B cell (primary cell): ENCODE measurements around the gene EXOC3L2. TPM values are rescaled to one million over a fixed set of nuclear protein-coding genes. Genes with fewer than 3 reads are reported as not detected.
A peak's percentile ranks its signal among the peaks of the same experiment; 100 is the strongest.

ENCODE experiments used
- ATAC-seq: fragments of 200-7000 bp; cut with Tn5 transposase; one replicate; pipeline ENCODE4 v1.10.0; 2021; ENCODE audit warnings: low read depth, mild to moderate bottlenecking, moderate number of reproducible peaks, moderate library complexity
- CTCF ChIA-PET: fragments of 350-600 bp; sonication (Branson Sonifier 250); formaldehyde crosslinking; loops from one replicate; lab custom pipeline; 2021; ENCODE audit warnings: antibody characterized with exemption, inconsistent platforms; lab: Charles Lee
- POLR2A ChIA-PET: fragments of 350-600 bp; sonication (Branson Sonifier 250); formaldehyde crosslinking; loops from one replicate; lab custom pipeline; 2021; ENCODE audit warnings: antibody characterized with exemption; lab: Charles Lee
- DNase-seq: peaks from one replicate; pipeline ENCODE4 v3.0.0; 2013
- H2AFZ ChIP-seq: 2 replicates; pipeline ENCODE4 v1.6.1; 2012; ENCODE audit warnings: mild to moderate bottlenecking, low read depth, low read length; ENCODE audit not compliant: insufficient read depth, poor library complexity, severe bottlenecking
- H3K27ac ChIP-seq, 2 donors: 1 replicate in 1 of 2; 2 replicates in 1 of 2; pipeline ENCODE4 v1.5.1; 2012 to 2013; ENCODE audit warnings: low read length in 2 of 2, mild to moderate bottlenecking in 2 of 2, moderate library complexity in 1 of 2
- H3K27me3 ChIP-seq, 4 experiments: fragments of 200-600 bp in 1 of 4; sonication (generic) in 1 of 4; replicated peaks in 1 of 4; 1 replicate in 2 of 4; 2 replicates in 2 of 4; pipeline versions ENCODE4 v1.6.1 to v1.7.0; 2013 to 2016; ENCODE audit warnings: low read length in 3 of 4, mild to moderate bottlenecking in 2 of 4, mixed read lengths in 1 of 4, moderate library complexity in 1 of 4; ENCODE audit not compliant: insufficient read depth in 4 of 4, control insufficient read depth in 3 of 4; ENCODE audit errors: control extremely low read depth in 1 of 4
- H3K36me3 ChIP-seq, 2 experiments: replicated peaks in 1 of 2; 1 replicate in 1 of 2; 2 replicates in 1 of 2; pipeline versions ENCODE4 v1.6.1 to v1.7.1; 2013; ENCODE audit warnings: low read length in 1 of 2; ENCODE audit not compliant: insufficient read depth in 2 of 2, control insufficient read depth in 1 of 2; ENCODE audit errors: control extremely low read depth in 1 of 2, extremely low read depth in 1 of 2
- H3K4me1 ChIP-seq, 2 donors: fragments of 200-600 bp in 1 of 2; sonication (generic) in 1 of 2; 1 replicate in 1 of 2; 2 replicates in 1 of 2; pipeline versions ENCODE4 v1.5.1 to v1.6.1; 2013 to 2017; ENCODE audit warnings: low read length in 2 of 2; ENCODE audit not compliant: control insufficient read depth in 2 of 2, insufficient read depth in 2 of 2
- H3K4me2 ChIP-seq: replicated peaks from 2 replicates; pipeline ENCODE3; 2012; ENCODE audit warnings: mild to moderate bottlenecking, low read depth, low read length; ENCODE audit not compliant: poor library complexity, severe bottlenecking
- H3K4me3 ChIP-seq, 5 experiments: fragments of 200-600 bp in 1 of 5; sonication (generic) in 1 of 5; 1 replicate in 3 of 5; 2 replicates in 2 of 5; pipeline versions ENCODE4 v1.5.1 to v1.7.0; 2011 to 2016; ENCODE audit warnings: low read length in 4 of 5, mild to moderate bottlenecking in 4 of 5, low read depth in 2 of 5, control low read depth in 1 of 5, moderate library complexity in 1 of 5; ENCODE audit not compliant: insufficient read depth in 1 of 5; ENCODE audit errors: control extremely low read depth in 1 of 5, extremely low read depth in 1 of 5
- H3K79me2 ChIP-seq: fragments of 200-600 bp; sonication (generic); one replicate; pipeline ENCODE4 v1.6.0; 2016; ENCODE audit warnings: low read length; ENCODE audit not compliant: control insufficient read depth, insufficient read depth
- H3K9ac ChIP-seq: fragments of 200-600 bp; sonication (generic); 2 replicates; pipeline ENCODE4 v1.6.1; 2017; ENCODE audit warnings: mild to moderate bottlenecking, low read length, moderate library complexity
- H3K9me3 ChIP-seq, 3 donors: one replicate each; pipeline versions ENCODE4 v1.6.1 to v1.7.1; 2013; ENCODE audit warnings: low read length in 2 of 3; ENCODE audit not compliant: control insufficient read depth in 2 of 3, insufficient read depth in 1 of 3; ENCODE audit errors: control extremely low read depth in 1 of 3
- H4K20me1 ChIP-seq: 2 replicates; pipeline ENCODE4 v1.6.0; 2012; ENCODE audit warnings: mild to moderate bottlenecking, low read length; ENCODE audit not compliant: insufficient read depth, control insufficient read depth, poor library complexity, severe bottlenecking
- H3K27ac Mint-ChIP-seq: one replicate; pipeline ENCODE4 v1.8.0; 2021; ENCODE audit warnings: mixed read lengths
- H3K27me3 Mint-ChIP-seq: one replicate; pipeline ENCODE4 v1.8.0; 2021; ENCODE audit warnings: mixed read lengths
- H3K4me1 Mint-ChIP-seq: one replicate; pipeline ENCODE4 v1.8.0; 2021; ENCODE audit warnings: mixed read lengths
- H3K4me3 Mint-ChIP-seq: one replicate; pipeline ENCODE4 v1.8.0; 2021; ENCODE audit warnings: mixed read lengths
- H3K9me3 Mint-ChIP-seq: one replicate; pipeline ENCODE4 v1.8.0; 2022; ENCODE audit warnings: mixed read lengths; ENCODE audit not compliant: insufficient read depth
- EZH2 ChIP-seq: IDR thresholded peaks from 2 replicates; pipeline ENCODE4 v1.6.1; 2012; ENCODE audit warnings: borderline replicate concordance, low read depth, mild to moderate bottlenecking, moderate library complexity, low read length; ENCODE audit not compliant: insufficient read depth, poor library complexity, severe bottlenecking
- WGBS: methylation state at CpG from one replicate; pipeline ENCODE4 v1.1.5; 2013; ENCODE audit warnings: missing lambda C conversion rate; ENCODE audit not compliant: insufficient coverage; 5-methylcytosine and 5-hydroxymethylcytosine counted together
- intact Hi-C: fragments of 100-400 bp; cut with micrococcal nuclease; formaldehyde crosslinking; loops from one replicate; pipeline ENCODE4 v1.10.0; 2022
- polyA plus RNA-seq: library from polyadenylated mRNA; depleted of rRNA; stranded (reverse); fragments of >200 nt; gene quantifications from 2 replicates; pipeline ENCODE4 v1.2.3, GENCODE V29; 2012
- total RNA-seq, 2 donors: library from RNA; stranded (reverse); fragments of 120-200 nt in 1 of 2; gene quantifications; 1 replicate in 1 of 2; 2 replicates in 1 of 2; pipeline versions ENCODE4 v1.2.3 to v1.2.4, GENCODE V29; 2013 to 2022
- TF ChIP-seq, protein P1 (sequence below): fragments of 200-600 bp; IDR thresholded peaks from one replicate; pipeline ENCODE4 v1.8.0; 2022; ENCODE audit warnings: antibody characterized with exemption, mild to moderate bottlenecking

EXOC3L2 gene
- total and polyA plus RNA-seq, 2 donors (not counting 1 experiment from before 2014, with no cell fraction given): not detected

DNA sequence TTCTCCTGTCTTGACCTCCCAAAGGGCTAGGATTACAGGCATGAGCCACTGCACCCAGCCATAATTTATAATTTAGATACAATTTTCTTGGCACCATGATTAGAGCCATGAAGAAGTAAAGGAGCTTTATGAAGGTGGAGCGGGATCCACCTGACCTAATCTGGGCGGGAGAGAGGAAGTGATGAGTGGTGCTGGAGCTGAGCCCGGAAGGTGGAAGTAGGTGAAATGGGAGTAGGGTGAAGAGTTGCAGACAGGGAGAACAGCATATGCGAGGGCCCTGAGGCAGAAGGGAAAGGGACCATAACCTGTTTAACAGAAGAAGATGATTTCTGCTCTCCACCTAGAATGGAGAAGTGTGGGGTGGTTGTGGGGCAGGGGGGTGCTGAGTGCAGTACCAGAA, 62.4 kb downstream of the EXOC3L2 start:
- Histone ChIP-seq H3K27ac (no peak overlapping the region), H2AFZ (no peak overlapping the region), H3K4me2 (no peak overlapping the region), H3K27me3 (no peaks in the 10 kb centered on the region), H3K9me3 (no peaks in the 10 kb centered on the region), H3K4me3 (no peak overlapping the region), H4K20me1 (peaks cover 46% of the 10 kb centered on the region), H3K79me2 (peaks cover 44% of the 10 kb centered on the region), H3K4me1 (peaks cover 25 to 40% of the 10 kb centered on the region in 2 donors), H3K9ac (no peak overlapping the region), H3K36me3 (peaks cover 4% of the 10 kb centered on the region in 2 experiments)
- DNase-seq: no peak
- no peaks in the 10 kb centered on the region for H3K27me3 Mint-ChIP-seq
- ChIA-PET POLR2A (no interaction called here), CTCF (interaction anchor here (0.9 to 1.6 kb wide), 4 partner anchors 12 to 164 kb away, joined by 3 to 5 read pairs (median 4); no protein-coding TSS in a partner anchor)
- H3K27ac Mint-ChIP-seq: no peak overlapping the region
- H3K4me3 Mint-ChIP-seq: no peak overlapping the region
- 90% methylated on average over 4 of the region's 4 CpGs for WGBS
- ATAC-seq: no peak
- no peak for TF ChIP-seq EZH2
- TF ChIP-seq, protein P1, sequence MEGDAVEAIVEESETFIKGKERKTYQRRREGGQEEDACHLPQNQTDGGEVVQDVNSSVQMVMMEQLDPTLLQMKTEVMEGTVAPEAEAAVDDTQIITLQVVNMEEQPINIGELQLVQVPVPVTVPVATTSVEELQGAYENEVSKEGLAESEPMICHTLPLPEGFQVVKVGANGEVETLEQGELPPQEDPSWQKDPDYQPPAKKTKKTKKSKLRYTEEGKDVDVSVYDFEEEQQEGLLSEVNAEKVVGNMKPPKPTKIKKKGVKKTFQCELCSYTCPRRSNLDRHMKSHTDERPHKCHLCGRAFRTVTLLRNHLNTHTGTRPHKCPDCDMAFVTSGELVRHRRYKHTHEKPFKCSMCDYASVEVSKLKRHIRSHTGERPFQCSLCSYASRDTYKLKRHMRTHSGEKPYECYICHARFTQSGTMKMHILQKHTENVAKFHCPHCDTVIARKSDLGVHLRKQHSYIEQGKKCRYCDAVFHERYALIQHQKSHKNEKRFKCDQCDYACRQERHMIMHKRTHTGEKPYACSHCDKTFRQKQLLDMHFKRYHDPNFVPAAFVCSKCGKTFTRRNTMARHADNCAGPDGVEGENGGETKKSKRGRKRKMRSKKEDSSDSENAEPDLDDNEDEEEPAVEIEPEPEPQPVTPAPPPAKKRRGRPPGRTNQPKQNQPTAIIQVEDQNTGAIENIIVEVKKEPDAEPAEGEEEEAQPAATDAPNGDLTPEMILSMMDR: no peak
- peaks cover 46% of the 10 kb centered on the region for H3K4me1 Mint-ChIP-seq
- intact Hi-C loops: no loop called here
- no peaks in the 10 kb centered on the region for H3K9me3 Mint-ChIP-seq

DNA sequence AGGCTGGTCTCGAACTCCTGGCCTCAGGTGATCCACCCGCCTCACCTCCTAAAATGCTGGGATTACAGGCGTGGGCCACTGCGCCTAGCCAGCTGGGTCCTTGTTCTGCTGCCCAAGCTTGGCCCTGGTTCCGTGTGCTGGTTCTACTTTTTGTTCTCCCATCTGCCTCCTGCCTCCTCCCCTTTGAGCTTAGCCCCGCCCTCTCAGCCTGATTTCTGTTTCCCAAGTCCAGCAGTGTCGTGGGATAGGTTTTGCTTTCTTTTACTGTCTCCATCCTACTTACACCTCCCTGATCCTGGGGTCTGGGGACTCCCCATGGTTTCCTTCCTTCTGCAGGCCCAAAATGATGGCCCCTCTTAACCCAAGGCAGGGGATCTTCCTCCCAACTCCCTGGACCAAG, 64.3 kb downstream of the EXOC3L2 start:
- POLR2A ChIA-PET: interaction anchor here (0.6 kb wide), 1 partner anchor 78 kb away, joined by 3 read pairs; no protein-coding TSS in a partner anchor
- no peak for DNase-seq

More for the DNA sequence above, 64.3 kb downstream of the EXOC3L2 start:
- H3K27ac Mint-ChIP-seq: peak overlapping the region; percentile 65
- no peak overlapping the region for H3K4me3 ChIP-seq
- CTCF ChIA-PET: no interaction called here
- TF ChIP-seq, protein P1: no peak
- TF ChIP-seq EZH2: no peak
- H3K9me3 Mint-ChIP-seq: no peaks in the 10 kb centered on the region
- H3K27me3 ChIP-seq: no peaks in the 10 kb centered on the region
- intact Hi-C loops: no loop called here
- H3K27me3 Mint-ChIP-seq: no peaks in the 10 kb centered on the region
- no peak overlapping the region for H2AFZ ChIP-seq
- no peak overlapping the region for H3K27ac ChIP-seq
- H3K9me3 ChIP-seq: no peaks in the 10 kb centered on the region
- H3K36me3 ChIP-seq: peaks cover 4% of the 10 kb centered on the region in 2 experiments
- H3K79me2 ChIP-seq: peaks cover 51% of the 10 kb centered on the region
- peaks cover 28 to 43% of the 10 kb centered on the region in 2 donors for H3K4me1 ChIP-seq
- ATAC-seq: no peak
- H4K20me1 ChIP-seq: peaks cover 46% of the 10 kb centered on the region
- H3K4me3 Mint-ChIP-seq: peak overlapping the region; percentile 71
- H3K9ac ChIP-seq: no peak overlapping the region
- peaks cover 47% of the 10 kb centered on the region for H3K4me1 Mint-ChIP-seq
- H3K4me2 ChIP-seq: no peak overlapping the region
- 94% methylated on average over 7 of the region's 7 CpGs for WGBS
